ENCODE results near the gene TIMP1.
A peak's percentile ranks its signal among the peaks of the same experiment; 100 is the strongest.

GRCh38 chrX:47619486-47620302 is 37.5 kb downstream of the TIMP1 start, which contains the start of gene SYN1:
- TF ChIP-seq POLR2A (IDR thresholded peaks at IDR 0.05; ENCODE audit: low read depth, low read length) (no peak), SPI1 (IDR thresholded peaks at IDR 0.05; ENCODE audit: borderline replicate concordance, insufficient read depth, low read depth, low read length) (no peak), TCF7 (IDR thresholded peaks at IDR 0.05; ENCODE audit: borderline replicate concordance) (no peak), FOS (IDR thresholded peaks at IDR 0.05; ENCODE audit: borderline replicate concordance, extremely low read depth, insufficient read length) (no peak), NFXL1 (IDR thresholded peaks at IDR 0.05; ENCODE audit: borderline replicate concordance) (no peak)
- TF ChIP-seq, protein P1, sequence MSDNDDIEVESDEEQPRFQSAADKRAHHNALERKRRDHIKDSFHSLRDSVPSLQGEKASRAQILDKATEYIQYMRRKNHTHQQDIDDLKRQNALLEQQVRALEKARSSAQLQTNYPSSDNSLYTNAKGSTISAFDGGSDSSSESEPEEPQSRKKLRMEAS (IDR thresholded peaks at IDR 0.05; ENCODE audit: low read depth, low read length) = 0 out of 2 replicates have a peak, but pooled peaks have one; percentile 38

Data from GM12878 (cell line).